Limb (tissue), 2 donors: ENCODE measurements around the gene TLX2.

Source experiments
- DNase-seq, 2 donors: peaks; one replicate each; pipeline ENCODE4 v3.0.0-alpha.2; 2016; ENCODE audit errors: extremely low spot score in 2 of 2

Gene TLX2

GRCh38 chr2:74511104-74511989 is 2.9 kb upstream of the TLX2 start:
- DNase-seq: no peak

GRCh38 chr2:74512744-74513604 is 1.3 kb upstream of the TLX2 start:
- DNase-seq: no peak

GRCh38 chr2:74513605-74514367 is 464 bp upstream of the TLX2 start:
- peak in 1 of 2 donors; percentile 59 for DNase-seq

GRCh38 chr2:74515271-74515980 is 1.2 kb downstream of the TLX2 start:
- DNase-seq: no peak

- DNase-seq: peak; percentile 67 to 87
Measured at GRCh38 chr2:74515981-74516633, 1.9 kb downstream of the TLX2 start.

GRCh38 chr2:74516650-74517049 is 2.4 kb downstream of the TLX2 start:
- no peak for DNase-seq

- no peak for DNase-seq
Measured at GRCh38 chr2:74522516-74522915, 8.3 kb downstream of the TLX2 start.

- no peak for DNase-seq
Measured at GRCh38 chr2:74524005-74524404, 9.8 kb downstream of the TLX2 start.

GRCh38 chr2:74524955-74525716 is 10.9 kb downstream of the TLX2 start:
- DNase-seq: no peak

GRCh38 chr2:74525717-74526648 is 11.7 kb downstream of the TLX2 start, which contains the start of gene DQX1:
DQX1 (minus strand) TSS chr2:74526231; CDS start chr2:74525729, 502 bp downstream.
- DNase-seq: no peak

GRCh38 chr2:74526649-74527230 is 12.5 kb downstream of the TLX2 start:
- DNase-seq: no peak

GRCh38 chr2:74527741-74528140 is 13.5 kb downstream of the TLX2 start:
- no peak for DNase-seq

GRCh38 chr2:74528600-74529356 is 14.5 kb downstream of the TLX2 start:
- no peak for DNase-seq

GRCh38 chr2:74529357-74530238 is 15.3 kb downstream of the TLX2 start, which contains the start of the genes AUP1 and HTRA2:
AUP1 (minus strand) TSS chr2:74529706; CDS start chr2:74529629, 77 bp downstream.
HTRA2 (plus strand) TSS chr2:74529933; CDS start chr2:74530007, 74 bp downstream.
- DNase-seq: peak; percentile 97

GRCh38 chr2:74530239-74531187 is 16.3 kb downstream of the TLX2 start:
- no peak for DNase-seq
